HG03060 (cell line): ENCODE measurements around the gene HEXD.
"Not testable (repeated sequence)": the region's sequence is repeated elsewhere in the genome, so short reads cannot be mapped to it uniquely, and the experiment has no call there.

Experiments
- ATAC-seq: cut with Tn5 transposase; IDR thresholded peaks from one replicate; pipeline ENCODE4 v1.9.1; 2021; ENCODE audit warnings: low read depth, moderate number of reproducible peaks; ENCODE audit not compliant: unreplicated experiment

HEXD gene

DNA sequence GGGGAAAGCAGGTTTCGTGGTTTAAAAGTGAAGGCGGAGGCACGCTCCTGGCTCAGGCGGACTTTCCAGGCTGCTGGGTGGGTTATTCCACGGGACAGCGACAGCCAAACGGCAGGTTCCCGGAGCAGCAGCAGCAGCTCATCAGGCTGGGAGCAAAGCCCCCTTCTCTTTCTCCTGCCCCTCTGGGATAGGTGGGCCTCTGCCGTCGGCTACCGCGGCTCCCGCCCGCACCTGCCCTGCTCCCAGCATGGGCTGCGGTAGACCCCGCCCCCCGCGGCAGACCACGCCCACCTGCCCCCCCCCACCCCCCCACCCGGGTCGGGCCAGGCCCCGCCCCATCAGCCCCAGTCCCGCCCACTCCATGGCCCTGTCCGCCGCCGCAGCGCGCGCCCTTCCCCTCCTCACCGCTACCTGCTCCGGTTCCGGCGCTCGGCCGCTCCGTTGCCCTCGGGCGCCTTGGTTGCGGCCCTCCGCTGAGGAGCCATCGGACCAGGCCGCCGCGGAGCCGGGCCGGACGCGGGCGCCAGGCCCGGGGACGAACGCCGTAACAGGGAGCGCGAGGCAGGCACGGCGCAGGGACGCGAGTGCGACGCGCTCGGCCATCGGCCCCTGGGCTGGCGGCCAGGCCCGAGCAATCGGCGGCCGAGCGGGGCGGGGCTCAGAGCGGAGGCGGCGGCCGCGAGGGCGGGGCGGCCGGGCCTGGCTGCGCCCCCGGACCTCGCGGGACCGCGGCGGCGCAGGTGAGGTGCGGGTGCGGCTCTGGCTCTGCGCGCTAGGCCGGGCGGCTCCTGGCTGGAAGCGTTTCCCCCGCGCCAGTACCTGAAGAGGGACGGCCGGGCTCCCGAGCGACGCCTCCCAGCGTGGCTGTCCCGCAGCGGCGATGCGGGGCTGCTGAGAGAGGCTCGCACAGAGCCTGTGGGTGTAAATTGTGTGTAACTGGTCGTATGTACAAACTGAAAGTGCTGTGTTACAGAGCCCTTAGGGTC is at the start of gene HEXD, which contains the start of gene OGFOD3:
TSS of gene HEXD (plus strand) at position 347 of the 986 bp plus-strand sequence. CDS start 1,453 bp downstream, outside the sequence.
TSS of gene OGFOD3 (minus strand) at position 586 of the 986 bp plus-strand sequence. CDS start at position 485, 101 bp downstream.
- peak; percentile 44 for ATAC-seq

DNA sequence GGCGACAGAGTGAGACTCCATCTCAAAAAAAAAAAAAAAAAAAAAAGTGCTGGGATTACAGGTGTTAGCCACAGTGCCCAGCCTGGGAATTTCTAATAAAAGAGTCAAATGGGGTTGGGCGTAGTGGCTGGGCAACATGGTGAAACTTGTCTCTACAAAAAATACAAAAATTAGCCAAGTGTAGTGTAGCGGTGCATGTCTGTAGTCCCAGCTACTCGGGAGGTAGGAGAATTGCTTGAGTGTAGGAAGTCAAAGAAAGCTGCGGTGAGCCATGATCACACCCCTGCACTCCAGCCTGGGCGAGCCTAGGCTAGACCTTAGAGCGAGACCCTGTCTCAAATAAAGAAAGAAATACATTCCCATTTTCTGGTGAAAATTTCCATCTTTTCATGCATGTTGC is 48.9 kb upstream of the HEXD start:
- no peak for ATAC-seq

DNA sequence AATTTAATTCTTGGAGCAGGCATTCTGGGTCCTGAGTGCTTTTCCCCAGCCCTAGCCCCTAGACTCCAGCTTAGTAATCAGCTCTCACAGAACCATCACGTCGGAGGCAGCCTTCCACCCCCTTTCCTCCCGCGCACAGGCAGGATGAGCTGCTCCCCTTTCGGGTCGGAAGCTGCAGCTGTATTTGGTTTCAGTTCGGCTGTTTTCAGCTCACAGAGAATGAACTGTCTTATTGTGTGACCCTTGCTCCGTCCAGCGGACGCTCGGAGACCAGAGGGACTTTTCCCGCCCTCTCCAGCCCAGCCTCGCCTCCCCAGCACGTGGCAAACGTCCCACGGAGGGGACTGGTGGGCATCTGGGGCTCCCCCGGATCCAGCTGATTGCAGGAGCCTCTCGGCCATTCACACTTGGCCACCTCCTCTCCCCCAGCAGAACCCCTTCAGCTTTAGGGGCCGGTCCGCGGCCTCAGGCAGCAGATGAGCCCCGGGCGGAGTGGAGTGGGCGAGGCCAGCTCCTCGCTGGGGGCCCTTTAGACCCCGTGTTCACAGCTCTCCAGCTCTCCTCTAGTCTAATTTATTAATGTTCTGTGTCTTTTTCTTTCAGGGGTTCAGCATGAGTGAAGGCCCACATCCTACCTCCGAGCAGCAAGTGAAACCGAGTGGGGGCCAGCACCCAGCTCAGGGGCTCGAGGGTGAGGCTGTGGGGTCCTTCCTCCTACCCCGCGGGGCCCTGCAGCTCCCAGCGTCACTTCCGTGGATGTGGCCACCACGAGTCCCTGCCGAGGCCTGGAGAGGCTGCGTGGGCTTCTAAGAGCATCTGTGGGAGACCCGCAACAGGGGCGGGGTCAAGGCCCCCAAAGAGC is 47.4 kb upstream of the HEXD start:
- no peak for ATAC-seq

DNA sequence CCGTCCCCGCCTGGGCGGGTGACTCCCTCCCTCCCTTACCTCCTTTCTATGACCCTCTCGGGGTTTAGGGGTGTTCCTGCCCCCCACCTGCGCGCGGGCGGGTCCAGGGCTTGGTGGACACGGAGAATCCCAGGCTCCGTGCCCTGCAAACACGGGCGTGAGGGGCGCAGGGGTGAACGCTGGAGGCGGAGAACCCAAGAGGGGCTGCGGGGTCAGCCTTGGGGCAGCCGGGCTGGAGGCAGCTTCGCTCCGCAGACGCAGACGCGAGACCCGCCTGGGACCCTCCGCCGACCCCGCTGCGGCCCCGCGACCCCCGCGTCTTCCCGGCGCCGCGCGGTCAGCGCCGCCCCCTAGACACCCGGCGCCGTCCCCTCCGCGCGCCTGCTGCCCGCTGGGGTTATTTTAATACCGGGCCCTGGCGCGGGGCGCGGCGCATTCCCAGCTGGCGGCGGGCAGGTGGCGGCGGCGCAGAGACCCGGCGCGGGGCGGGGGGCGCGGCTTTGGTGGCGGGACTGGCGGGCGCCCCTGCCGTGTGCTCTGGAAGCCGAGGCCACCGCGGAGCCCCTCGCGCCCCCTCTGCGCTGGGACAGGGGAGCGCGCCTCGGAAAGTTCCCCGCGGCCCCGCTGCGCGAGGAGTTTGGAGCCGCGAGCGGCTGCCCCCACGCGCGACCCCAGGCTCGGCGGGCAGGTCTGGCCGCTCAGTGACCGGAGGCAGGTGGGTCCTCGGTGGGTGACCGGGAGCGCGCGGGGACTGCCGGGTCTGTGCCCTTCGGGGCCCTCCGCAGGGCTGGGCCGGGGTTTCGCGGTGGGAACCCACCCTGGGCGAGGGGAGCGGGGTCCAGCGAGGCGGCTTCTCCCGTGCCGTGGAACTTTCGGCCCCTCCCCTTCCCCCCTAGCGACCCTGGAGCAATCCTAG is 46.6 kb upstream of the HEXD start, which contains the start of gene UTS2R:
TSS of gene UTS2R (plus strand) at position 433 of the 916 bp plus-strand sequence. CDS start 2,560 bp downstream, outside the sequence.
- no peak for ATAC-seq

DNA sequence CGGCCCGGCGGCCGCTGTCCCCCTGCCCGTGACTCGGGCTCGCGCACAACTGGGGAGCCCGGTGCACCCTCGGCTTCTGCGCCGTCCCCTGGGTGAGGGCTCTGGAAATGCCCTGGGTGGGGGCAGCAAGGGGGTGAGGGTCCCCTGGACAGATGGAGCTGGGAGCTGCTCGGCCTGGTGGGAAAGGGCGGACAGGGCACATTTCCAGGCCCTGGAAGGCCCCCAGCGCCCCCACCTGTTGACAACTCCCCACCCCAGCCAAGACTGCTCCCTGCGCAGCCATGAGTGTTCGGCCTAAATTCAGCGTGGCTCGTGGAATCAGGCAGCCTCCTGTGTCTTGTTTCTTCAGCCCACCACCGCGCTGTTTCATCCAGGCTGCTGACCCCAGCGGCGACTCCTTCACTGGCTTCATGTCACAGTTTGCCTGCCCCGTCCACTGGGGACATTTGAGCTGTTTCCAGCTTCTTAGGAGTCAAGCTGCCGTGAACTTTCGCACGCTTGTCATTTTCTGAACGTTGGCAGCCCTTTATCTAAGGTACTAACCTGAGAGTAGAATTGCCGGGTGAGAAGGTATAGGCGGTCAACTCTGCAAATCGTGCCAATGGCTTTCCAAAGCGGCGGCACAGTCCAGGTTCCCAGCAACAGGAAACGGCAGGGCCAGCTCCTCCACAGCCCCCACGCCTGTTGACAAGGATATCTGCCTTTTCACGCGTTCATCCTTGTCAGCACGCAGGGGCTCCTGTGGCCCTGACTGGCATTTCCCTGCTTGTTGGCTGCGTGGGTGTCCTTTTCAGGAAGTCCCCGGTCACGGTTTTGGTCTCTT is 45.7 kb upstream of the HEXD start:
- no peak for ATAC-seq

DNA sequence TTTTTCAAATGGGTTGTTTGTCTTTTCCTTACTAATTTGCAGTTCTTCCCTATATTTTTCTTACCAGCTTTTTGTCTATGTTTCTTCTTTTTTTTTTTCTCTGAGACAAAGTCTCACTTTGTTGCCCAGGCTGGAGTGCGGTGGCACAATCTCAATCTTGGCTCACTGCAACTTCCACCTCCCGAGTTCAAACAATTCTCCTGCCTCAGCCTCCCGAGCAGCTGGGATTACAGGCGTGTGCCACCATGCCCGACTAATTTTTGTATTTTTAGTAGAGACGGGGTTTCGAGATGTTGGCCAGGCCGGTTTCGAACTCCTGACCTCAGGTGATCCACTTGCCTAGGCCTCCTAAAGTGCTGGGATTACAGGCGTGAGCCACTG is 45.1 kb upstream of the HEXD start:
- ATAC-seq, result not testable (repeated sequence)

DNA sequence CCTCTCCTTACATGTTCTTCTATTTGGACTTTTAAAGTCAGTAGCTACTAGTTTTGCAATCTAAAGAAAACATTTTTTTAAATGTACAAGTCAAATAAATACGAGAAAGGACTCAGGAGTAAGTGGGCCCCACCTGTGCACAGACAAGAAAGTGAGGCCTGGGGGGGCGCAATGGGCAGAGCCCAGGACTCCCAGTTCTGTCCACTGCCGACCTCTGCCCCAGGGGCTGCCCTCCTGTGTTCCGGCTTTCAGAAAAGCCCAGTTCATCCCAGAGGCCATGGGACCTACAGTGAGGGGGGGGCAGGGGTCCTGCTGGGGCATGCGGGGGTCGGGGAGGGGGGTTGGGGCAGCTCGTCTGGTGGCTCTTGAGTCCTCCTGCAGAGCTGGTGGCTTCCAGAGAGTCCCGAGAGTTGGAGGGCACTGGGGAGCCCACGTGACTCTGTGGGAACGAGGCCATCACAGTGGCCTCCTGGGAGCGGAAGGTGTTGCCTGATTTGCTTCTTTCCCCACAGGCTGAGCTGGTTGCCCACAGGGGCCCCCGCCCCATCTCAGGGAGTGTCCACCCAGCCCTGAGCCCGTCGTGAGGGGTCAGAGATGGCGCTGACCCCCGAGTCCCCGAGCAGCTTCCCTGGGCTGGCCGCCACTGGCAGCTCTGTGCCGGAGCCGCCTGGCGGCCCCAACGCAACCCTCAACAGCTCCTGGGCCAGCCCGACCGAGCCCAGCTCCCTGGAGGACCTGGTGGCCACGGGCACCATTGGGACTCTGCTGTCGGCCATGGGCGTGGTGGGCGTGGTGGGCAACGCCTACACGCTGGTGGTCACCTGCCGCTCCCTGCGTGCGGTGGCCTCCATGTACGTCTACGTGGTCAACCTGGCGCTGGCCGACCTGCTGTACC is 44.2 kb upstream of the HEXD start:
- no peak for ATAC-seq

DNA sequence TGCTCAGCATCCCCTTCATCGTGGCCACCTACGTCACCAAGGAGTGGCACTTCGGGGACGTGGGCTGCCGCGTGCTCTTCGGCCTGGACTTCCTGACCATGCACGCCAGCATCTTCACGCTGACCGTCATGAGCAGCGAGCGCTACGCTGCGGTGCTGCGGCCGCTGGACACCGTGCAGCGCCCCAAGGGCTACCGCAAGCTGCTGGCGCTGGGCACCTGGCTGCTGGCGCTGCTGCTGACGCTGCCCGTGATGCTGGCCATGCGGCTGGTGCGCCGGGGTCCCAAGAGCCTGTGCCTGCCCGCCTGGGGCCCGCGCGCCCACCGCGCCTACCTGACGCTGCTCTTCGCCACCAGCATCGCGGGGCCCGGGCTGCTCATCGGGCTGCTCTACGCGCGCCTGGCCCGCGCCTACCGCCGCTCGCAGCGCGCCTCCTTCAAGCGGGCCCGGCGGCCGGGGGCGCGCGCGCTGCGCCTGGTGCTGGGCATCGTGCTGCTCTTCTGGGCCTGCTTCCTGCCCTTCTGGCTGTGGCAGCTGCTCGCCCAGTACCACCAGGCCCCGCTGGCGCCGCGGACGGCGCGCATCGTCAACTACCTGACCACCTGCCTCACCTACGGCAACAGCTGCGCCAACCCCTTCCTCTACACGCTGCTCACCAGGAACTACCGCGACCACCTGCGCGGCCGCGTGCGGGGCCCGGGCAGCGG is 43.4 kb upstream of the HEXD start:
- no peak for ATAC-seq

DNA sequence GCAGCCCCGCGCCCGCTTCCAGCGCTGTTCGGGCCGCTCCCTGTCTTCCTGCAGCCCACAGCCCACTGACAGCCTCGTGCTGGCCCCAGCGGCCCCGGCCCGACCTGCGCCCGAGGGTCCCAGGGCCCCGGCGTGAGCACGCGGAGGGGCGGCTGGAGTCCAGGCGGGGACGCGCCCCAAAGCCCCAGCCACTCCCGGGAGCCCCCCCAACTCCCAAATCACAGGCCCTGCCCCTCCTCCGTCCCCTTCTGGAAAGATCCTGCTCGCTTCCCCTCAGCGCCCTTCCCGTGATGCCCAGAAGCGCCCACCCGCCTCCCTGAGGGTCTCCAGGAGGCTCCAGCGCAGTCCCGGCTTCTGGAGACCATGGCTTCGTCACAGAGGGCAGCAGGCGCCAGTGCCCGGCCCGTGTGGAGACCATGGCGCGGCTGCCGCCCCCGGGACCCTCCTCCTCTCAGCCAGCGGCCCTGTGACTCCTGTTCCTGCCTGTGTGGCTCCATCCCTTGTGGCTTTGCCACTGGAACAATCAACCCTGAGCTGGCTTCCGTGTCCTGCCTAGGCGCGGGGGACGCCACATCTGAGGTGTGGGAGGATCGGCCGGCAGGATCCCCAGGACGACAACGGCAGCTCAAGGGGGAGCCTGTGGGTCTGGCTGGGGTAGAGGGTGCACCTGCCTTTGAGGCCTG is 42.6 kb upstream of the HEXD start:
- ATAC-seq, result no peak

DNA sequence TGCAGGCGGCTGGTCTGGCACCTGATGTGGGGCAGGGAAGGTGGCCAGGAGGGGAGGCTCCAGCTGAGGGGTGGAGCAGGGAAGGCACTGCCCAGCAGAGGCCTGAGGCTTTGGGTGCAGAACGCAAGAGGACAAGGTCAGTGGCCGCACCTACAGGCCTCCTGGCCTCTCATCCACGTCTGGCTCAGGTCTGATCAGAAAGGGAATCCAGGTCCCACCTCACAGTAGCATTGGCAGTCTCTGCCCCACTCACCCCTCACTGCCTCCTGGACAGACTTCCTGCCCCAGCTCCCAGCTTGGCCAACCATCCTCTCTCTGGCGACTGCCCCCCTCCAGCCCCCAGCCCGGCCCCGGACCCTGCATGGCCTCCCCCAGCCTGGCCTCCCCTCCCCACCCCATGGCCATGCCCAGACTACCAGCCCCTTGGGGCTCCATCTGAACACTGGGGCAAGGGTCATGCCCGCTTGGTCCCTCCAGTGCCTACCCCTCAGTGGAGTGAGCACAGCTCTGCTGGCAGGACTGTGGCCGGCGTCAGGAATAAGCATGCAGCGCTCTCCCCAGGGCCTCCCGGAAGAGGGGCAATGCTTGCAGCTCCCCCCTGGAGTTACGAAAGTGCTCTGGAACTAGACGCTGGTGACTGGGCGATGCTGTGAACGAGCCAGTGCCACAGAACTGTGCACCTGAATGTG is 42.0 kb upstream of the HEXD start:
- ATAC-seq, result no peak

DNA sequence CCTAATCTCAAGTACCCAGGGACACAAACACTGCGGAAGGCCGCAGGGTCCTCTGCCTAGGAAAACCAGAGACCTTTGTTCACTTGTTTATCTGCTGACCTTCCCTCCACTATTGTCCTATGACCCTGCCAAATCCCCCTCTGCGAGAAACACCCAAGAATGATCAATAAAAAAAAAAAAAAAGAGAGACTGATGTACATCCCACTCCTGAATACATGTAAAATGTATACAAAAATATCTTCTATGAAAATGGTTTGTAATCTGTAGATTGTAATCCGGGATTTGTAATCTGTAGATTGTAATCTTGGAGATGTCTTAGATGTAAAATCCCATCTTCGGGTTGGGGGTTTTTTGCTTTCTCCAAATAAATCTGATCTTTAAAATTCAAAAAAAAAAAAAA is 40.9 kb upstream of the HEXD start:
- not testable (repeated sequence) for ATAC-seq

DNA sequence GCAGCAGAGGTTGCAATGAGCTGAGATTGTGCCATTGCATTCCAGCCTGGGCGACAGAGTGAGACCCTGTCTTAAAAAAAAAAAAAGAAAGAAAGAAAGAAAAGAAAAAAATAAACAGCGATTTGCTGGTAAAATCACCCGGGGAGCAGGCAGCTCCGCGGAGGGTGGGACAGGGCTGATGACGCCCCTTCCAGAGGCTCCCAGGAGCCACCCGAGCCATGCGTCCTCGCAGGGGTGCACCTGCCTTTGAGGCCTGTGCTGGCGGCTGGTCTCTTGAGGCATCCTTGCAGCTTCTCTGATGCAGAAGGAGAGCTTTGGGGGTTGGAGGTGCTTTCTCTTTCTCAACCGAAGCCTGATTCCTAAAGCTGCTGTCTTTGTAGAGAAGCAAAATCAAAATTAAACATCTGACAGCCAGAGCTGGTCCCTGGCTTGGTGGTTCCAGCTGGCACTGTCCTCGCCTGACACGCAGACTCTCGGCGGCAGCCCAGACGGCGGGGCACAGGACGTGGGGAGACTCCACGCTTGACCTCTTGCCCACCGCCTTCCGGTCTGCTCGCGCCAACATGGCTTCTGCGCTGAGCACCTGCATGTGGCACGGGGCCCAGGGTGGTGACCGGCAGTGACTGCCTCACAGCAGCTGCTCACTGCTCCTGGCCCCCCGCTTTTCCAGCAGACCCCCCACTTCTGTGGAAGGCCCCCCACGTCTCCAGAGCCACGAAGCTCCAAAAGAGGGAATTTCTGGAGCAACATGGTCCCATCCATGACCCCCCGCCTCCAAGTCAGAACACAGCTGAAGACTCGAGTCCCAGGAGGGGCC is 40.0 kb upstream of the HEXD start:
- ATAC-seq, result no peak

DNA sequence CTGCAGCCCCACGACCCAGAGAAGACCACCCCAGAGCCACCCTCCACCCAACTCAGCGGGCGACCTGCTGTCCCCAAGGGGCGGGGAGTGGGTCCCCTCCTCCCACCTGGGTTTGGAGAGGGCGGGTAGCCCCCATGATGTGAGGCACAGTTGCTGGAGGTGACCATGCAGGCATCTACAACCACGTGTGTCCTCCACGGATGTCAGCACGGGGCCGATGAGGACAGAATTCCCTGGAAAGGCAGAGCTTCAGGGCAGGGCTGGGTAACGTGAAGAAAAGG is 39.5 kb upstream of the HEXD start:
- no peak for ATAC-seq

DNA sequence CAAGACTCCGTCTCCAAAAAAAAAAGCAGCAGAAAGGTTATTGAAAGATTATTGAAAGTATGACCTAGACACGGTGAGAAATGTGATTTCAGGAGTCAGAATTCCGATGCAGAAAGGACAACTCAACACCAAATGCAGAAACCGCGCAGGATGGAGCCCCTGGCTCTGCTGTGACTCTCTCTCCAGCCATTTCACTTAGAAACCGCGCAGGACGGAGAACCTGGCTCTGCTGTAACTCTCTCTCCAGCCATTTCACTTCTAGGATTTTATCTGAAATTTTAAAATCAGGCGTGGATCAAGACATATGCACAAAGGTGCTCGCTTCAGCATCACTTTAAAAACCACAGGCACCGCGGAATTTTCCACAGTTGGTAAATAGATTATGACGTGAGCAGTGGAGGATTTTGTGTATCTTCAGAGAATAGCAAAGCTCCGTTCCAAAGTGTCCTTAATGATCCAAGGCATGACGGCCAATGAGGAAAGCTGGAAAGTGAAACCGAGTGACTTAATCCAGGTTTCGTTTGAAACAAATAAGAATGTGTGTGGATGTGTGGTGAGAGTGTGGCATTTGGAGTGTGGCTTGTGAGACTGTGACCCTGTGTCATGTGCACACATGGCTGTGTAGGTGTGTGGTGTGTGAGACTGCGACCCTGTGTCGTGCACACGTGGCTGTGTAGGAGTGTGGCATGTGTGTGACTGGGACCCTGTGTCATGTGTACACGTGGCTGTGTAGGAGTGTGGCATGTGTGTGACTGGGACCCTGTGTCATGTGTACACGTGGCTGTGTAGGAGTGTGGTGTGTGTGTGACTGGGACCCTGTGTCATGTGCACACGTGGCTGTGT is 37.1 kb upstream of the HEXD start:
- ATAC-seq, result no peak

DNA sequence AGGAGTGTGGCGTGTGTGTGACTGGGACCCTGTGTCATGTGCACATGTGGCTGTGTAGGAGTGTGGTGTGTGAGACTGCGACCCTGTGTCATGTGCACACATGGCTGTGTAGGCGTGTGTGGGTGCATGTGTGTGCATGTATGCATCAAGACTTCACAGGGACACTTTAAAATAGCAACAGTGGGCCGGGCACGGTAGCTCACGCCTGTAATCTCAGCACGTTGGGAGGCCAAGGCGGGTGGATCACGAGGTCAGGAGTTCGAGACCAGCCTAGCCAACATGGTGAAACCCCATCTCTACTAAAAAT is 36.5 kb upstream of the HEXD start:
- not testable (repeated sequence) for ATAC-seq
